OCI-LY7 (cell line): ENCODE data around the gene MRPS2. TPM values are rescaled to one million over a fixed set of nuclear protein-coding genes. Genes with fewer than 3 reads are reported as not detected.

ENCODE experiments used
- BruUV-seq: library from RNA; stranded (reverse); fragments of 400-500 nt; replicated peaks from 2 replicates; lab custom pipeline; 2021; lab: Mats Ljungman, UMichigan
- CTCF ChIA-PET: fragments of 300-600 bp; sonication (Branson Sonifier 250); formaldehyde crosslinking; loops from one replicate; lab custom pipeline; 2022; ENCODE audit warnings: antibody characterized with exemption; ENCODE audit not compliant: unreplicated experiment; lab: Charles Lee
- POLR2A ChIA-PET: fragments of 300-600 bp; sonication (Branson Sonifier 250); formaldehyde crosslinking; loops from one replicate; lab custom pipeline; 2022; ENCODE audit warnings: antibody characterized with exemption; lab: Charles Lee
- DNase-seq: peaks from one replicate; pipeline ENCODE4 v3.0.0-alpha.2; 2015; ENCODE audit warnings: low spot score
- H2AFZ ChIP-seq: fragments of 200-600 bp; sonication (generic), shearing (Covaris generic); 2 replicates; pipeline ENCODE4 v1.6.1; 2014; ENCODE audit warnings: mild to moderate bottlenecking, antibody characterized with exemption, low read length, moderate library complexity
- H3K27ac ChIP-seq: fragments of 200-600 bp; sonication (generic); 2 replicates; pipeline ENCODE4 v1.5.1; 2014; ENCODE audit warnings: mixed run types, low read depth, mild to moderate bottlenecking, moderate library complexity, low read length, inconsistent platforms; ENCODE audit not compliant: poor library complexity, severe bottlenecking
- H3K36me3 ChIP-seq: fragments of 200-600 bp; sonication (generic); 2 replicates; pipeline ENCODE4 v1.6.1; 2014; ENCODE audit warnings: mild to moderate bottlenecking, antibody characterized with exemption, low read length, moderate library complexity, mixed read lengths; ENCODE audit not compliant: insufficient read depth
- H3K4me1 ChIP-seq: fragments of 200-600 bp; sonication (generic); 2 replicates; pipeline ENCODE4 v1.5.1; 2014; ENCODE audit warnings: mild to moderate bottlenecking, low read length; ENCODE audit not compliant: insufficient read depth, poor library complexity, severe bottlenecking
- H3K4me2 ChIP-seq: fragments of 200-600 bp; sonication (generic); 2 replicates; pipeline ENCODE4 v1.6.1; 2014; ENCODE audit warnings: mild to moderate bottlenecking, low read length
- H3K4me3 ChIP-seq: fragments of 200-600 bp; sonication (generic); 2 replicates; pipeline ENCODE4 v1.5.1; 2014; ENCODE audit warnings: mild to moderate bottlenecking, low read depth, low read length; ENCODE audit not compliant: poor library complexity, severe bottlenecking
- H3K79me2 ChIP-seq: fragments of 200-600 bp; sonication (generic); 2 replicates; pipeline ENCODE4 v1.6.1; 2016; ENCODE audit warnings: low read depth, mild to moderate bottlenecking, low read length, moderate library complexity, mixed read lengths; ENCODE audit not compliant: insufficient read depth
- H3K9me2 ChIP-seq: fragments of 200-600 bp; sonication (generic); 2 replicates; pipeline ENCODE4 v1.6.1; 2016; ENCODE audit warnings: mild to moderate bottlenecking, low read length, mixed read lengths; ENCODE audit not compliant: insufficient read depth
- H3K9me3 ChIP-seq: fragments of 200-600 bp; sonication (generic); 2 replicates; pipeline ENCODE4 v1.6.1; 2014; ENCODE audit warnings: mild to moderate bottlenecking, mixed run types, low read length, mixed read lengths
- H4K20me1 ChIP-seq: fragments of 200-600 bp; sonication (generic); 2 replicates; pipeline ENCODE4 v1.6.1; 2014; ENCODE audit warnings: mild to moderate bottlenecking, antibody characterized with exemption, low read length, moderate library complexity, mixed read lengths; ENCODE audit not compliant: insufficient read depth
- EZH2phosphoT487 ChIP-seq: fragments of 200-600 bp; sonication (generic); IDR thresholded peaks from 2 replicates; pipeline ENCODE4 v1.6.1; 2018; ENCODE audit warnings: low read depth, borderline replicate concordance, mild to moderate bottlenecking, mixed run types, antibody characterized with exemption, low read length, moderate library complexity, mixed read lengths
- intact Hi-C: fragments of 100-400 bp; cut with micrococcal nuclease; formaldehyde crosslinking; loops from one replicate; pipeline ENCODE4 v1.10.0; 2022; ENCODE audit not compliant: unreplicated experiment
- total RNA-seq, 2 experiments: library from RNA; depleted of rRNA in 1 of 2; stranded (reverse); fragments of >200 nt in 1 of 2; shearing (Covaris generic) in 1 of 2; gene quantifications; 2 replicates each; pipeline ENCODE4 v1.2.3, GENCODE V29; 2014 to 2022
- TF ChIP-seq, protein P1 (sequence below): fragments of 200-600 bp; sonication (generic); conservative IDR thresholded peaks from 2 replicates; pipeline ENCODE4 v1.5.1; 2014; ENCODE audit warnings: mild to moderate bottlenecking, antibody characterized with exemption, low read length, moderate library complexity, mixed read lengths

The MRPS2 gene
- total RNA-seq, 2 experiments from 2014 or later, result 42.7 to 55.7 TPM

DNA sequence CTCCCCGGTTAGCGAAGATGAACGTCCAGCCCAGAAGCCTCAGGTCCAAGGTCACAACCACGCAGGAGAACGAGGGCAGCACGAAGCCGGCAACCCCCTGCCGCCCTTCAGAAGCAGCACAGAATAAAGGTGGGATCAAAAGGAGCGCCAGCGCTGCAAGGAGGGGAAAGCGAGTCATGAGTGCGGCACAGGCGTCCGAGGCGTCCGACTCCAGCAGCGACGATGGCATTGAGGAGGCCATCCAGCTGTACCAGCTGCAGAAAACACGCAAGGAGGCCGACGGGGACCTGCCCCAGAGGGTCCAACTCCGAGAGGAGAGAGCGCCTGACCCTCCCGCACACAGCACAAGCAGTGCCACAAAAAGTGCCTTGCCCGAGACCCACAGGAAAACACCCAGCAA lies 15.1 kb upstream of the MRPS2 start:
- no peaks in the 10 kb centered on the region for H3K36me3 ChIP-seq
- no peak for DNase-seq
- POLR2A ChIA-PET, result no interaction called here
- no peak overlapping the region for H3K4me3 ChIP-seq
- no peak overlapping the region for H3K4me2 ChIP-seq
- H3K9me3 ChIP-seq, result no peaks in the 10 kb centered on the region
- H3K9me2 ChIP-seq, result no peaks in the 10 kb centered on the region
- no peaks in the 10 kb centered on the region for H3K79me2 ChIP-seq
- no peaks in the 10 kb centered on the region for H3K4me1 ChIP-seq
- CTCF ChIA-PET, result no interaction called here
- no TSS peak for BruUV-seq
- no peak overlapping the region for H2AFZ ChIP-seq
- H4K20me1 ChIP-seq, result no peaks in the 10 kb centered on the region
- intact Hi-C loops, result no loop called here
- H3K27ac ChIP-seq, result no peak overlapping the region
- TF ChIP-seq EZH2phosphoT487, result no peak
- TF ChIP-seq, protein P1, sequence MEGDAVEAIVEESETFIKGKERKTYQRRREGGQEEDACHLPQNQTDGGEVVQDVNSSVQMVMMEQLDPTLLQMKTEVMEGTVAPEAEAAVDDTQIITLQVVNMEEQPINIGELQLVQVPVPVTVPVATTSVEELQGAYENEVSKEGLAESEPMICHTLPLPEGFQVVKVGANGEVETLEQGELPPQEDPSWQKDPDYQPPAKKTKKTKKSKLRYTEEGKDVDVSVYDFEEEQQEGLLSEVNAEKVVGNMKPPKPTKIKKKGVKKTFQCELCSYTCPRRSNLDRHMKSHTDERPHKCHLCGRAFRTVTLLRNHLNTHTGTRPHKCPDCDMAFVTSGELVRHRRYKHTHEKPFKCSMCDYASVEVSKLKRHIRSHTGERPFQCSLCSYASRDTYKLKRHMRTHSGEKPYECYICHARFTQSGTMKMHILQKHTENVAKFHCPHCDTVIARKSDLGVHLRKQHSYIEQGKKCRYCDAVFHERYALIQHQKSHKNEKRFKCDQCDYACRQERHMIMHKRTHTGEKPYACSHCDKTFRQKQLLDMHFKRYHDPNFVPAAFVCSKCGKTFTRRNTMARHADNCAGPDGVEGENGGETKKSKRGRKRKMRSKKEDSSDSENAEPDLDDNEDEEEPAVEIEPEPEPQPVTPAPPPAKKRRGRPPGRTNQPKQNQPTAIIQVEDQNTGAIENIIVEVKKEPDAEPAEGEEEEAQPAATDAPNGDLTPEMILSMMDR, result no peak

DNA sequence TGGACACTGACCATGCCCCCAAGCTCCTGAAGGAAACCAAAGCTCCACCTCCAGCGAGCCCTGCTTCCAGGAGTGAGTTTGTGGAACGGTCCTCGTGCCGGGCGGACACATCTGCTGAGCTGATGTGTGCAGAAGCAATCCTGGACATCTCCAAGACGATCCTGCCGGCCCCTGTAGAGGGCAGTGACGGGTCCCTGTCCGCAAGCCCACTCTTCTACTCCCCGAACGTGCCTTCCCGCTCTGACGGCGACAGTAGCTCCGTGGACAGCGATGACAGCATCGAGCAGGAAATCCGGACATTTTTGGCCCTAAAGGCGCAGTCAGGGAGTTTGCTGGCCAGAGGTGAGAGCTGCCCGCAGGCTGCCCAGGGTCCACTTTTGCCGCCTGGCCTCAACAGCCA lies 14.7 kb upstream of the MRPS2 start:
- intact Hi-C loops, result no loop called here
- no peaks in the 10 kb centered on the region for H3K9me3 ChIP-seq
- POLR2A ChIA-PET, result no interaction called here
- CTCF ChIA-PET, result no interaction called here
- BruUV-seq, result no TSS peak
- TF ChIP-seq EZH2phosphoT487, result no peak
- TF ChIP-seq, protein P1, result no peak
- H3K4me2 ChIP-seq, result no peak overlapping the region
- no peak overlapping the region for H3K27ac ChIP-seq
- no peak for DNase-seq
- H3K4me3 ChIP-seq, result no peak overlapping the region
- no peaks in the 10 kb centered on the region for H3K36me3 ChIP-seq
- no peaks in the 10 kb centered on the region for H3K4me1 ChIP-seq
- H2AFZ ChIP-seq, result no peak overlapping the region
- H4K20me1 ChIP-seq, result no peaks in the 10 kb centered on the region
- no peaks in the 10 kb centered on the region for H3K79me2 ChIP-seq
- H3K9me2 ChIP-seq, result no peaks in the 10 kb centered on the region

DNA sequence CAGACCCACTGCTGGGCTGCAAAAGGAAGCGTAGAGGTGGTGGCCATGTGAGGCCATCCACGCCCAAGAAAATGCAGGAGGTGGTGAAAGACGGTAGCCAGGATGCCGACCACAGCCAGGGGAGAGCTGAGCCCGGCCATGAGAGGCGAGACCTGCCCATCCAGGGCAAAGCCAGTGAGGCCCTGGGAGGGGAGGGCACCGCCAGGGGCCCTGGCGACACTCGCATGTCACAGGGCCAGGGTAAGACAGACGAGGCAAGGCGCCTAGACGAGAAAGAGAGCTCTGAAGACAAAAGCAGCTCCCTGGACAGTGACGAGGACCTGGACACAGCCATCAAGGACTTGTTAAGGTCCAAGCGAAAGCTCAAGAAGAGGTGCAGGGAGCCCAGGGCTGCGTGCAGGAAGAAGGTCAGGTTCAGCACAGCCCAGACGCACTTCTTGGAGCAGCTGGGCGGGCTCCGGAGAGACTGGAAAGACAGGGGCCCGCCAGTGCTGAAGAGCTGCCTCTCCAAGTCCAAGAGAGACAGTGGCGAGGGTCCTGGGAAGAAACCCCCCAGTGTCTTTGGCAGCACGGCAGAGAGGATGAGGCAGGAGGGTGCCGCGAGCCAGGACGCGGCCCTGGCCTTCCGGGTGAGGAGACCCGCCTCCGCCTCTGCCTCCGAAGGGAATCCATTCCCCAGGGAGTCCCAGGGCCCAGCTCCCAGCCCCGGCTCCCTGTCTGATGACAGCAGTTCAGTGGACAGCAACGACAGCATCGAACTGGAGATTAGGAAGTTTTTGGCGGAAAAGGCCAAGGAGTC lies 14.0 kb upstream of the MRPS2 start:
- Histone ChIP-seq H3K4me2 (no peak overlapping the region), H4K20me1 (no peaks in the 10 kb centered on the region), H3K9me2 (no peaks in the 10 kb centered on the region), H3K4me1 (no peaks in the 10 kb centered on the region), H3K36me3 (no peaks in the 10 kb centered on the region), H3K4me3 (no peak overlapping the region), H3K9me3 (no peaks in the 10 kb centered on the region), H3K27ac (no peak overlapping the region), H2AFZ (no peak overlapping the region), H3K79me2 (no peaks in the 10 kb centered on the region)
- ChIA-PET POLR2A (no interaction called here), CTCF (no interaction called here)
- BruUV-seq, result no TSS peak
- no peak for TF ChIP-seq EZH2phosphoT487
- TF ChIP-seq, protein P1, result no peak
- intact Hi-C loops, result no loop called here
- DNase-seq, result no peak
